H9 (cell line): ENCODE data around the gene ZBTB25. TPM values are rescaled to one million over a fixed set of nuclear protein-coding genes. Genes with fewer than 3 reads are reported as not detected.

Source experiments
- DNase-seq: peaks from one replicate; pipeline ENCODE4 v3.0.0-alpha.2; 2017
- H2AFZ ChIP-seq: one replicate; pipeline ENCODE4 v1.6.1; 2013; ENCODE audit warnings: mild to moderate bottlenecking, low read length, control low read depth, moderate library complexity
- H2AK5ac ChIP-seq: 2 replicates; pipeline ENCODE4 v1.6.1; 2013; ENCODE audit warnings: low read length, control low read depth, mixed read lengths; ENCODE audit not compliant: insufficient read length
- H2BK120ac ChIP-seq: one replicate; pipeline ENCODE4 v1.6.1; 2013; ENCODE audit warnings: low read depth, mild to moderate bottlenecking, low read length, control low read depth, inconsistent platforms; ENCODE audit not compliant: poor library complexity, severe bottlenecking
- H2BK12ac ChIP-seq: 2 replicates; pipeline ENCODE4 v1.6.1; 2013; ENCODE audit warnings: low read length, control low read depth, mixed read lengths, low read depth; ENCODE audit not compliant: insufficient read length
- H2BK15ac ChIP-seq: 2 replicates; pipeline ENCODE4 v1.6.1; 2013; ENCODE audit warnings: low read depth, low read length, control low read depth
- H2BK20ac ChIP-seq: one replicate; pipeline ENCODE4 v1.6.1; 2013; ENCODE audit warnings: low read depth, mild to moderate bottlenecking, low read length, control low read depth, inconsistent platforms; ENCODE audit not compliant: poor library complexity, severe bottlenecking
- H2BK5ac ChIP-seq: 2 replicates; pipeline ENCODE4 v1.6.1; 2013; ENCODE audit warnings: low read length, control low read depth, mixed read lengths; ENCODE audit not compliant: insufficient read length
- H3K14ac ChIP-seq: 2 replicates; pipeline ENCODE4 v1.6.1; 2013; ENCODE audit warnings: low read length, control low read depth; ENCODE audit not compliant: insufficient read depth
- H3K18ac ChIP-seq: 2 replicates; pipeline ENCODE4 v1.6.1; 2013; ENCODE audit warnings: low read depth, mild to moderate bottlenecking, mixed read lengths, low read length, control low read depth; ENCODE audit not compliant: insufficient read length
- H3K23ac ChIP-seq: 2 replicates; pipeline ENCODE4 v1.6.1; 2013; ENCODE audit warnings: low read length, control low read depth, mixed read lengths, low read depth; ENCODE audit not compliant: insufficient read length
- H3K23me2 ChIP-seq: 2 replicates; pipeline ENCODE4 v1.6.1; 2013; ENCODE audit warnings: low read depth, mild to moderate bottlenecking, mixed read lengths, low read length, control low read depth; ENCODE audit not compliant: insufficient read length, poor library complexity, severe bottlenecking
- H3K27ac ChIP-seq: 2 replicates; pipeline ENCODE4 v1.5.1; 2013; ENCODE audit warnings: low read length, control low read depth, mixed read lengths, low read depth; ENCODE audit not compliant: insufficient read length
- H3K27me3 ChIP-seq: 2 replicates; pipeline ENCODE4 v1.6.1; 2013; ENCODE audit warnings: low read length, control low read depth, inconsistent platforms; ENCODE audit not compliant: insufficient read depth
- H3K4ac ChIP-seq: 2 replicates; pipeline ENCODE4 v1.6.1; 2013; ENCODE audit warnings: low read depth, mild to moderate bottlenecking, control low read depth, inconsistent platforms, low read length, moderate library complexity
- H3K4me1 ChIP-seq: 2 replicates; pipeline ENCODE4 v1.6.1; 2013; ENCODE audit warnings: low read length, control low read depth, inconsistent platforms; ENCODE audit not compliant: insufficient read depth
- H3K4me2 ChIP-seq: 2 replicates; pipeline ENCODE4 v1.6.1; 2013; ENCODE audit warnings: low read length, control low read depth, mixed read lengths; ENCODE audit not compliant: insufficient read length, insufficient read depth
- H3K56ac ChIP-seq: 2 replicates; pipeline ENCODE4 v1.6.1; 2013; ENCODE audit warnings: low read depth, mild to moderate bottlenecking, mixed read lengths, low read length, control low read depth; ENCODE audit not compliant: insufficient read length
- H3K79me1 ChIP-seq: 2 replicates; pipeline ENCODE4 v1.6.1; 2013; ENCODE audit warnings: low read depth, mild to moderate bottlenecking, moderate library complexity, low read length, control low read depth, inconsistent platforms; ENCODE audit not compliant: insufficient read depth, poor library complexity, severe bottlenecking
- H3K79me2 ChIP-seq: 2 replicates; pipeline ENCODE4 v1.6.1; 2013; ENCODE audit warnings: low read length, control low read depth, inconsistent platforms; ENCODE audit not compliant: insufficient read depth
- H3K9ac ChIP-seq: 2 replicates; pipeline ENCODE4 v1.6.1; 2013; ENCODE audit warnings: low read length, control low read depth, mixed read lengths; ENCODE audit not compliant: insufficient read length; ENCODE audit errors: extremely low read depth
- H3K9me3 ChIP-seq: one replicate; pipeline ENCODE4 v1.6.1; 2013; ENCODE audit warnings: low read depth, low read length, inconsistent platforms; ENCODE audit not compliant: control insufficient read depth
- H3T11ph ChIP-seq: one replicate; pipeline ENCODE4 v1.6.1; 2013; ENCODE audit warnings: mild to moderate bottlenecking, low read length, control low read depth, inconsistent platforms
- H4K20me1 ChIP-seq: one replicate; pipeline ENCODE4 v1.6.1; 2013; ENCODE audit not compliant: control insufficient read depth, insufficient read length, insufficient read depth
- H4K5ac ChIP-seq: 2 replicates; pipeline ENCODE4 v1.6.1; 2013; ENCODE audit warnings: low read depth, mild to moderate bottlenecking, mixed read lengths, low read length, control low read depth; ENCODE audit not compliant: insufficient read length
- H4K8ac ChIP-seq: replicated peaks from 2 replicates; pipeline ENCODE4 v1.6.1; 2013; ENCODE audit warnings: low read length, control low read depth, mixed read lengths, low read depth; ENCODE audit not compliant: insufficient read length
- H4K91ac ChIP-seq: 2 replicates; pipeline ENCODE4 v1.6.1; 2013; ENCODE audit warnings: low read depth, mild to moderate bottlenecking, moderate library complexity, mixed read lengths, low read length, control low read depth; ENCODE audit not compliant: insufficient read length
- H3K27ac Mint-ChIP-seq, 3 experiments: 2 replicates in 2 of 3; 3 replicates in 1 of 3; pipeline ENCODE4 v1.8.0; 2020 to 2021; ENCODE audit warnings: mixed read lengths in 3 of 3, mild to moderate bottlenecking in 1 of 3, moderate library complexity in 1 of 3
- H3K27me3 Mint-ChIP-seq: 2 replicates; pipeline ENCODE4 v1.8.0; 2021; ENCODE audit warnings: low read depth, mild to moderate bottlenecking, moderate library complexity, mixed read lengths
- H3K36me3 Mint-ChIP-seq, 3 experiments: 2 replicates in 2 of 3; 3 replicates in 1 of 3; pipeline ENCODE4 v1.8.0; 2020 to 2021; ENCODE audit warnings: low read depth in 3 of 3, mixed read lengths in 3 of 3; ENCODE audit not compliant: insufficient read depth in 1 of 3
- H3K4me1 Mint-ChIP-seq, 2 experiments: 2 replicates each; pipeline ENCODE4 v1.8.0; 2020; ENCODE audit warnings: mixed read lengths in 2 of 2
- H3K4me3 Mint-ChIP-seq, 2 experiments: 2 replicates in 1 of 2; 3 replicates in 1 of 2; pipeline ENCODE4 v1.8.0; 2020 to 2021; ENCODE audit warnings: mild to moderate bottlenecking in 2 of 2, mixed read lengths in 2 of 2, moderate library complexity in 1 of 2
- H3K9me3 Mint-ChIP-seq, 2 experiments: 2 replicates in 1 of 2; 3 replicates in 1 of 2; pipeline ENCODE4 v1.8.0; 2020; ENCODE audit warnings: mild to moderate bottlenecking in 2 of 2, mixed read lengths in 2 of 2, moderate library complexity in 1 of 2
- WGBS: extraction: QIAGEN DNeasy Blood & Tissue Kit; methylation state at CpG from one replicate; pipeline ENCODE4 v1.1.7; 2013; ENCODE audit warnings: missing lambda C conversion rate, low lambda C conversion rate, mixed read lengths; ENCODE audit not compliant: insufficient read length; ENCODE audit errors: extremely low coverage; 5-methylcytosine and 5-hydroxymethylcytosine counted together
- total RNA-seq: library from RNA; stranded (reverse); gene quantifications from 2 replicates; pipeline ENCODE4 v1.2.1, GENCODE V29; 2021
- TF ChIP-seq, protein P1 (sequence below): fragments of 200-600 bp; sonication (generic); conservative IDR thresholded peaks from 3 replicates; pipeline ENCODE4 v1.8.0; 2021; ENCODE audit warnings: antibody characterized with exemption, mild to moderate bottlenecking

The ZBTB25 gene
- total RNA-seq, 1 experiment from 2014 or later, result 8.2 TPM

GRCh38 chr14:64468451-64468850, 35.2 kb downstream of the ZBTB25 start:
- no CpG with 5 or more reads among the region's 3 CpGs for WGBS
- H3K9me3 Mint-ChIP-seq, result no peaks in the 10 kb centered on the region
- H3K4me2 ChIP-seq, result no peak overlapping the region

More at GRCh38 chr14:64468451-64468850, 35.2 kb downstream of the ZBTB25 start:
- no peak for DNase-seq
- Histone ChIP-seq H3K4ac (no peak overlapping the region), H3K4me1 (no peaks in the 10 kb centered on the region), H2BK120ac (no peak overlapping the region), H3K9me3 (no peaks in the 10 kb centered on the region), H2BK5ac (no peak overlapping the region), H3T11ph (no peak overlapping the region), H3K18ac (no peak overlapping the region), H3K23ac (no peak overlapping the region), H4K8ac (no peak overlapping the region), H2AFZ (no peak overlapping the region), H3K27me3 (no peaks in the 10 kb centered on the region), H4K91ac (no peak overlapping the region), H2AK5ac (no peak overlapping the region), H3K56ac (no peak overlapping the region), H4K5ac (no peak overlapping the region), H2BK12ac (no peak overlapping the region), H3K27ac (no peak overlapping the region), H3K23me2 (peaks cover 14% of the 10 kb centered on the region), H3K14ac (no peak overlapping the region), H3K9ac (no peak overlapping the region), H2BK20ac (no peak overlapping the region), H2BK15ac (no peak overlapping the region), H4K20me1 (no peaks in the 10 kb centered on the region), H3K79me1 (no peaks in the 10 kb centered on the region), H3K79me2 (no peaks in the 10 kb centered on the region)
- H3K27ac Mint-ChIP-seq, result no peak overlapping the region
- H3K36me3 Mint-ChIP-seq, result no peaks in the 10 kb centered on the region
- TF ChIP-seq, protein P1, sequence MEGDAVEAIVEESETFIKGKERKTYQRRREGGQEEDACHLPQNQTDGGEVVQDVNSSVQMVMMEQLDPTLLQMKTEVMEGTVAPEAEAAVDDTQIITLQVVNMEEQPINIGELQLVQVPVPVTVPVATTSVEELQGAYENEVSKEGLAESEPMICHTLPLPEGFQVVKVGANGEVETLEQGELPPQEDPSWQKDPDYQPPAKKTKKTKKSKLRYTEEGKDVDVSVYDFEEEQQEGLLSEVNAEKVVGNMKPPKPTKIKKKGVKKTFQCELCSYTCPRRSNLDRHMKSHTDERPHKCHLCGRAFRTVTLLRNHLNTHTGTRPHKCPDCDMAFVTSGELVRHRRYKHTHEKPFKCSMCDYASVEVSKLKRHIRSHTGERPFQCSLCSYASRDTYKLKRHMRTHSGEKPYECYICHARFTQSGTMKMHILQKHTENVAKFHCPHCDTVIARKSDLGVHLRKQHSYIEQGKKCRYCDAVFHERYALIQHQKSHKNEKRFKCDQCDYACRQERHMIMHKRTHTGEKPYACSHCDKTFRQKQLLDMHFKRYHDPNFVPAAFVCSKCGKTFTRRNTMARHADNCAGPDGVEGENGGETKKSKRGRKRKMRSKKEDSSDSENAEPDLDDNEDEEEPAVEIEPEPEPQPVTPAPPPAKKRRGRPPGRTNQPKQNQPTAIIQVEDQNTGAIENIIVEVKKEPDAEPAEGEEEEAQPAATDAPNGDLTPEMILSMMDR, result no peak
- H3K27me3 Mint-ChIP-seq, result peaks cover 1% of the 10 kb centered on the region; the same call in 1 of the 2 replicates
- peaks cover 14% of the 10 kb centered on the region in 2 experiments for H3K4me1 Mint-ChIP-seq
- no peak overlapping the region for H3K4me3 Mint-ChIP-seq
